Measurements from ENCODE around the gene RTBDN. TPM values are rescaled to one million over a fixed set of nuclear protein-coding genes. Genes with fewer than 3 reads are reported as not detected.

Gene RTBDN
- total RNA-seq: not detected in 2 replicates

DNA sequence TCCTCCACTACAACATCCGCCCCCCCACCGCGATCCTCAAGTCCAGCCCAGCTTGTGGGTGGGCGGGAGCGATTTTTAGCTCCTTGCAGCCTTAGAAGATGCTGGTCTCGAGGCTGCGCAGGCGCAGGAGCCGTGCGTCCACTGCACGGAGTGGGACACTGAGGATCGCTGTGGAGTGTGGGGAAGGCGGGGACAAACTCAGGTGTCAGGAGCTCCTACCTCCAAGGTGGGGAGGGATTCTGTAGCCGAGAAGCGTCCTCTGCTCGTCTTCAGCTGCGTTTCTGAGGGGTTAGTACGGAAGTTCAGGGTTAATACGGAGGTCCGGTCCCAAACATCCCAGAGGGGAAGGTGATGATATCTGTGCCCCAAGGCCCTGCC, at the start of gene RTBDN:
Gene RTBDN (minus strand): TSS at position 14 of the 378 bp plus-strand sequence. CDS start 4,600 bp downstream, outside the sequence.

DNA sequence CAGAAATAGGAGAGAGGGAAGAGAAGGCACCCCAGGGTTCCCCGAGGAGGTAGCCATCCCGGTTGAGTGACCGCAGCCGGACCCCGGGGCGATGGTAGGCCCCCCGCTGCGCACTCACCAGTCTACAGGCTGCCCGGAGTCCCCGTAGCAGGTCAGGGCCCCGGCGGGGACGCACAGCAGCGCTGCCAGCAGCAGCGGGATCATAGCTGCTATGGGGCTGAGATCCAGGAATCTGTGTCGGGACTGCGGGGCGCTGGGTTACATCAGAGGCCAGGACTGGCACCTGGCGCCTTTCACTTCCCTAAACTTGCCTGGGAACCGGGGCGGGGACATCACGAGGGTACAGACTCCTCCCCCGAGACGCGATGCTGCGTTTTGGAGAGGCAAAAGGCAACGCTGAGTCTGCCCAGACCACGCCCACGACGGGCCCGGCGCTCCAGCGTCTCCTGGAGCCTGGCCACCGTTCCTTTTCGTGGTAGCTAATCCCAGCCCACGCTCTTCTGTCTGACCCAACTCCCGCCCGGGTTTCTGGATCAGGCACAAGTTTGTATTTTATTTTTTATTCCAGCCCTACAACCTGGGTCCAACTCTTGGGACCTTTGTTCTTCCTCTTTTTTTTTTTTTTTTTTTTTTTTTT, 46.9 kb upstream of the RTBDN start, which contains the start of gene DNASE2:
Gene DNASE2 (minus strand): TSS at position 278 of the 637 bp plus-strand sequence. CDS start 74 bp downstream, at position 204.

DNA sequence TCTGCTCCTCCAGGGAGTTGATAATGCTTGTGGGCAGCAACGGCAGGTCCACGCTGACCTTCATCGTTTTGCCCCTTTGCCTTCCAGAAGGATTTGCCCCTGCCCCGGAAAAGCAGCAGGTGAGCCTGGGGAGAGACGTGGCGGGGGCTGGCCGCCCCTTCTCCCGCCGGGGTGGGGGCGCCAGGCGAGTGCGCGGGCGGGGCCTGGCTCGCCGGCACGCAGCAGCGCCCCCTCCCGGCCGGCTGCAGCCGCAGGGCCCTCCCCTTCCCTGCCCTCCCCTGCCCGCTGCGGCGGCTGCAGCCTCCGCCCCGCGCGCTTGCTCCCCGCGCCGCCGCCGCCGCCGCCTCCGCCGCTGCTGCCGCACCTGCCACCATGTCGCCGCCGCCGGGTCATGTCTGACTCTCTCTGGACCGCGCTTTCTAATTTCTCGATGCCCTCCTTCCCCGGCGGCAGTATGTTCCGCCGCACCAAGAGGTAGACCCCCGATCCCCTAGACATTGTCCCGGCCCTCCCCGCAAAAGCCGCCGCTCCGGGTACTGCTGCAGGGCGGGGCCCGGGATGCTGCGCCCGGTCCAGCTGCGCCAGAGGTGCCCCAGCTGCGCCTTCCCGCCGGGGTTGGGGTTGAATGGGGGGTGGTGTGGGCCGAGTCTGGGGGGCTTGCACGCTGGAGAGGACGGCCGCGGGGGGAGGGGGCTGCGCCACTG, 4.0 kb upstream of the RTBDN start, which contains the start of gene MAST1:
Gene MAST1 (plus strand): TSS at position 334 of the 704 bp plus-strand sequence. CDS start 58 bp downstream, at position 392.

GRCh38 chr19:12806242-12807081, 27.9 kb downstream of the RTBDN start, which contains the start of gene RNASEH2A:
Gene RNASEH2A (plus strand): TSS chr19:12806584. CDS start chr19:12806674, 90 bp downstream.

DNA sequence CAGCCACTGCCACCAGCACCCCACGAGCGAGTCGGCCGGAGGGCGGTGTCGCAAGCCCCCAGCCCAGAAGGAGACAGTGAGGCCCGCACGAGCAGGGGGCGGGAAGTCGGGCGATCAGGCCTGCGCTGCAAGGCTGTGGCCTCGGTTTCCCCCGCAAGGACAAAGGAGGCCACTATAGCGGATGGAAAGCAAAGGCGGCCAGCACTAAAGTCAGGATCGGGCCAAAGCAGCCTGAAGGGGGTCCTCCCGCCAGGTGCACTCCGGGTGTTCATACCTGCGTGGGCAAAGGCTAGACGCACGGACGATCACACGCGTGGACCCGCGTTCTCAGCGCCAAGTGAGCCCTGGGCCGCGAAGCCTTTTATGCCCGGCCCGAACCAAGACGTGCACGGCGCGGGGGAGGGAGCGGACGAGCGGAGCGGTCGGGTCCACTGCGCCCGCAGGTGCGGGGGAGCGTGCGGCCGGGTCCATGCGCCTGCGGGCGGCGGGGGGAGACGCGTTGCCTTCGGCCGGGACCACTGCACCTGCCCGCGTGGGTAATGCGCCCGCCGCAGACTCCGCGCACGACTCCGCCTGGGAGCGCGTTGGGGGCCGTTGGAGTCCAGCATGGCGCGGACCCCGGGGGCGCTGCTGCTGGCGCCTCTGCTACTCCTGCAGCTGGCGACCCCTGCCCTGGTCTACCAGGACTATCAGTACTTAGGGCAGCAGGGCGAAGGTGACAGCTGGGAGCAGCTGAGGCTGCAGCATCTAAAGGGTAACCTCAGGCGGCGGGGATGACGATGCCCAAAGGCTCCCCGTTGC, 32.7 kb downstream of the RTBDN start, which contains the start of the genes PRDX2 and THSD8:
Gene PRDX2 (minus strand): TSS at position 335 of the 801 bp plus-strand sequence. CDS start 539 bp downstream, outside the sequence.
Gene THSD8 (plus strand): TSS at position 604 of the 801 bp plus-strand sequence. CDS start 3 bp downstream, at position 607.

GRCh38 chr19:12791345-12792050, 42.9 kb downstream of the RTBDN start, which contains the start of gene JUNB:
Gene JUNB (plus strand): TSS chr19:12791486. CDS start chr19:12791772, 286 bp downstream.

Other genes with a start within 250 kb of the RTBDN start
- gene ZNF490, start 223.8 kb downstream of the RTBDN start, total RNA-seq: 7.0 and 7.7 TPM in 2 replicates
- 7.2 and 13.6 TPM in 2 replicates for gene ZNF791, start 223.7 kb downstream of the RTBDN start, total RNA-seq
- gene MAN2B1, start 167.8 kb downstream of the RTBDN start, total RNA-seq: 42.8 and 58.8 TPM in 2 replicates
- gene WDR83, start 167.8 kb downstream of the RTBDN start, total RNA-seq: 6.3 and 11.7 TPM in 2 replicates
- 63.4 and 72.7 TPM in 2 replicates for gene DHPS, start 152.7 kb downstream of the RTBDN start, total RNA-seq
- gene GNG14, start 146.6 kb downstream of the RTBDN start, total RNA-seq: not detected in 2 replicates
- 8.2 and 8.7 TPM in 2 replicates for gene FBXW9, start 137.9 kb downstream of the RTBDN start, total RNA-seq
- 28.4 and 29.4 TPM in 2 replicates for gene TNPO2, start 110.6 kb downstream of the RTBDN start, total RNA-seq
- gene TRIR, start 99.9 kb downstream of the RTBDN start, total RNA-seq: 110 and 143 TPM in 2 replicates
- 72.9 and 77.6 TPM in 2 replicates for gene GET3, start 97.1 kb downstream of the RTBDN start, total RNA-seq
- gene BEST2, start 82.8 kb downstream of the RTBDN start, total RNA-seq: not detected in 2 replicates
- 40.9 and 52.3 TPM in 2 replicates for gene HOOK2, start 59.0 kb downstream of the RTBDN start, total RNA-seq
- gene JUNB, start 43.1 kb downstream of the RTBDN start, total RNA-seq: 221 and 311 TPM in 2 replicates
- gene PRDX2, start 32.8 kb downstream of the RTBDN start, total RNA-seq: 178 and 246 TPM in 2 replicates
- gene THSD8, start 32.5 kb downstream of the RTBDN start, total RNA-seq: not detected in 2 replicates
- 9.2 and 14.7 TPM in 2 replicates for gene RNASEH2A, start 28.0 kb downstream of the RTBDN start, total RNA-seq
- gene MAST1, start 3.9 kb upstream of the RTBDN start, total RNA-seq: 0.43 and 1.4 TPM in 2 replicates
- gene DNASE2, start 46.9 kb upstream of the RTBDN start, total RNA-seq: 25.8 and 48.2 TPM in 2 replicates
- gene KLF1, start 52.6 kb upstream of the RTBDN start, total RNA-seq: 0.24 TPM in 1 of 2 replicates, not detected in the other
- 21.5 and 28.9 TPM in 2 replicates for gene GCDH, start 56.6 kb upstream of the RTBDN start, total RNA-seq
- gene SYCE2, start 84.7 kb upstream of the RTBDN start, total RNA-seq: not detected in 2 replicates
- 77.2 and 78.3 TPM in 2 replicates for gene FARSA, start 99.1 kb upstream of the RTBDN start, total RNA-seq
- 522 and 1,123 TPM in 2 replicates for gene CALR, start 104.0 kb upstream of the RTBDN start, total RNA-seq
- 71.6 and 126 TPM in 2 replicates for gene RAD23A, start 111.3 kb upstream of the RTBDN start, total RNA-seq
- 16.8 and 22.9 TPM in 2 replicates for gene GADD45GIP1, start 122.6 kb upstream of the RTBDN start, total RNA-seq
- 0.24 TPM in 1 of 2 replicates, not detected in the other for gene DAND5, start 135.0 kb upstream of the RTBDN start, total RNA-seq
- gene NFIX, start 160.9 kb upstream of the RTBDN start, total RNA-seq: 8.7 and 16.6 TPM in 2 replicates